MG63 (cell line): Measurements from ENCODE around the gene KDM6B. TPM values are rescaled to one million over a fixed set of nuclear protein-coding genes. Genes with fewer than 3 reads are reported as not detected.
"Not testable (repeated sequence)": the region's sequence is repeated elsewhere in the genome, so short reads cannot be mapped to it uniquely, and the experiment has no call there.

Experiments used
- DNase-seq: peaks from one replicate; pipeline ENCODE4 v3.0.0-alpha.2; 2020
- H3K27me3 ChIP-seq: fragments of 250-450 bp; sonication (Bioruptor Pico); 2 replicates; pipeline ENCODE4 v1.5.1; 2020; ENCODE audit warnings: mild to moderate bottlenecking, moderate library complexity
- H3K36me3 ChIP-seq: fragments of 250-450 bp; sonication (Bioruptor Pico); 2 replicates; pipeline ENCODE4 v1.5.1; 2020; ENCODE audit warnings: mild to moderate bottlenecking, moderate library complexity
- H3K4me3 ChIP-seq: fragments of 250-450 bp; sonication (Bioruptor Pico); 2 replicates; pipeline ENCODE4 v1.5.1; 2020; ENCODE audit warnings: mild to moderate bottlenecking, moderate library complexity
- H3K9me3 ChIP-seq: fragments of 250-450 bp; sonication (Bioruptor Pico); 2 replicates; pipeline ENCODE4 v1.5.1; 2020; ENCODE audit warnings: mild to moderate bottlenecking, moderate library complexity
- total RNA-seq: library from RNA; depleted of rRNA; stranded (reverse); fragments of >200 nt; shearing (Covaris generic); gene quantifications from 2 replicates; pipeline ENCODE4 v1.2.3, GENCODE V29; 2014; ENCODE audit warnings: low replicate concordance

Gene KDM6B
- total RNA-seq, 1 experiment from 2014 or later, result 0.20 TPM

DNA sequence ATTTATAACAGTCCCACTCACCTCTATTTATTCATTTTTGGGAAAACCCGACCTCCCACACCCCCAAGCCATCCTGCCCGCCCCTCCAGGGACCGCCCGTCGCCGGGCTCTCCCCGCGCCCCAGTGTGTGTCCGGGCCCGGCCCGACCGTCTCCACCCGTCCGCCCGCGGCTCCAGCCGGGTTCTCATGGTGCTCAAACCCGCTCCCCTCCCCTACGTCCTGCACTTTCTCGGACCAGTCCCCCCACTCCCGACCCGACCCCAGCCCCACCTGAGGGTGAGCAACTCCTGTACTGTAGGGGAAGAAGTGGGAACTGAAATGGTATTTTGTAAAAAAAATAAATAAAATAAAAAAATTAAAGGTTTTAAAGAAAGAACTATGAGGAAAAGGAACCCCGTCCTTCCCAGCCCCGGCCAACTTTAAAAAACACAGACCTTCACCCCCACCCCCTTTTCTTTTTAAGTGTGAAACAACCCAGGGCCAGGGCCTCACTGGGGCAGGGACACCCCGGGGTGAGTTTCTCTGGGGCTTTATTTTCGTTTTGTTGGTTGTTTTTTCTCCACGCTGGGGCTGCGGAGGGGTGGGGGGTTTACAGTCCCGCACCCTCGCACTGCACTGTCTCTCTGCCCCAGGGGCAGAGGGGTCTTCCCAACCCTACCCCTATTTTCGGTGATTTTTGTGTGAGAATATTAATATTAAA lies 20.2 kb downstream of the KDM6B start:
- H3K27me3 ChIP-seq, result no peaks in the 10 kb centered on the region
- no peak overlapping the region for H3K4me3 ChIP-seq
- no peak for DNase-seq
- H3K9me3 ChIP-seq, result no peaks in the 10 kb centered on the region; the same call in 1 of the 2 replicates
- peaks cover 63% of the 10 kb centered on the region for H3K36me3 ChIP-seq

DNA sequence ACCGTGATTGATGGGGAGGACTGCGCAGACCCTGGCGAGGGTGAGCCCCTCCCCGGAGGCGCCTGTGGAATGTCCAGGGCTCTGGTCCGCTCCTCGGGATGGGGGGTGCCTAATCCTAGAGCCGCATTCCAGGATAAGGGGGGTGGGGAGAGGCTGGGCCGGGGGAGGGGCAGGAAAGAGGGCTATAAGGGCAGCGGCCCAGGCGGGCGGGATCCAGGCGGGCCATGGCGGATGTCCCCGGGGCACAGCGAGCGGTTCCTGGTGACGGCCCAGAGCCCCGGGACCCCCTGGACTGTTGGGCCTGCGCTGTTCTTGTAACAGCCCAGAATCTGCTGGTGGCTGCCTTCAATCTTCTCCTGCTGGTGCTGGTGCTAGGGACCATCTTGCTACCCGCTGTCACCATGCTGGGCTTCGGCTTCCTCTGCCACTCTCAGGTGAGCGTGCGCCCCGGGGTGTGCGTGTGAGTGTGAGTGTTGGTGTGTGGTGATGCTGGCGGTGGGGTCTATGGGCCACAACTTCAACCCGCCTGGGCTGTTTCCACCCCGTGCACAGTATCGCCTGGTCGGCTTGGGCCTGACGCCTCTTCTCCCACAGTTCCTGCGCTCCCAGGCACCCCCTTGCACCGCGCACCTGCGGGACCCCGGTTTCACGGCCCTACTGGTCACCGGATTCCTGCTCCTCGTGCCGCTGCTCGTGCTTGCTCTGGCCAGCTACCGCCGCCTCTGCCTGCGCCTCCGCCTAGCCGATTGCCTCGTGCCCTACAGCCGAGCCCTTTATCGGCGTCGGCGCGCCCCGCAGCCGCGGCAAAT lies 21.0 kb downstream of the KDM6B start, which contains the start of gene TMEM88:
Gene TMEM88, plus strand, starts transcription at position 216 of the 809 bp plus-strand sequence. Its CDS starts 9 bp downstream, at position 225.
- peaks cover 61% of the 10 kb centered on the region for H3K36me3 ChIP-seq
- H3K4me3 ChIP-seq, result peak within 1 kb of the TSS; percentile 82
- no peak for DNase-seq
- no peaks in the 10 kb centered on the region; the same call in 1 of the 2 replicates for H3K9me3 ChIP-seq
- no peaks in the 10 kb centered on the region for H3K27me3 ChIP-seq

DNA sequence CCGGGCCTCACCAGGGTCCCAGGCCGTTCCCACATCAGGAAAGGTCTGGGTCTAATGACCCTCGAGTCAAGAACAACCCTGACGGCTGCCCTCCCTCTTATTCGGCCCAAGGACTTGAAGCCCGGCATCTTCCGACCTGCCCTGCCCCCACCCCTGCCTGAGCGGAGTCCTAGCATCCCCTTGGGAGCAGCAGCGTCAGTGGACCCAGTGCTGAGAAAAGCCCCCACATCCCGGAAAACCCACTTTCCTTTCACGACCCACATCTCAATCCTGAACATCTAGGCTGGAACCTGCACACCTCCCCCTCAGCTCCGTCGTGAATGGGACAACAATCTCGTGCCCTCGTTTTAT lies 21.6 kb downstream of the KDM6B start:
- no peak for DNase-seq
- no peaks in the 10 kb centered on the region for H3K27me3 ChIP-seq
- H3K4me3 ChIP-seq, result peak overlapping the region; percentile 82
- peaks cover 60% of the 10 kb centered on the region for H3K36me3 ChIP-seq
- H3K9me3 ChIP-seq, result no peaks in the 10 kb centered on the region; the same call in 1 of the 2 replicates

DNA sequence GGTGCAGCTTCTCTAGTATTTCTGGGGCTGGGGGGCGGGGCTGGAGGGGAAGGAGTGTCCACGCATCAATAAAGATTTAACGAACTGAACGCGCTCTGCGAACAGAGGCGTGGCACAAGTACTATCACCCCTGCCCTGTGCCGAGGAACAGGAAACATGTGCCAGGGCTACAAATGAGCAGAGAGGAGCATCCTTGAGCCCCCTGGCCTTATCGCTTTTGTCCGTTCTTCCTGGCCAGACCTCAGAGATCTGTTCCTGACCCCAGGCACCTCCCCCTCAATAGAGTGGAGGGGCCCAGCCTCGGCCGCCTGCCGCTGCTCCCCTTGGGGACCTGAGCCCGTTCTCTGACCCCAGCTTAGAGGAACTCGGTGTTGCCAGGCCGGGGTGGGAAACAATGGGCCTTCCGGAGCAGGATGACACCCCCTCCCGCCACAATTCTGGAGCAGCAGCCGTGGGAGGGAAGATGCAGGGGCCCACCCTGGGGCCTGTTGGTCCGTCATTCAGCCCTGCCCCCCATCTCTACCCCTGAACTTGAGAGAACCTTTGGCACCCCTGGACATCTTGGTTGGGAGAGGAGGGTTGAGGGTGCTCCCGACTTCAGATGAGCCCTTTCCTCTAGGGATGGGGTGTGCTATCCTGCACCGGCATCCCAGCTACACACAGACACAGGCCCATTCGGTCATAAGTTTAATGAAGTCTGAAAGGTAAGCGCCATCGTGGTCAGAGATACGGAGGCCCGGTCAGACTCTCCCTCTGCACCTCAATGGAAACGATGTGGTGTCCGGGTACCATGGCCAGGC lies 22.2 kb downstream of the KDM6B start:
- H3K9me3 ChIP-seq, result no peaks in the 10 kb centered on the region; the same call in 1 of the 2 replicates
- no peak for DNase-seq
- peak overlapping the region; percentile 82 for H3K4me3 ChIP-seq
- H3K36me3 ChIP-seq, result peaks cover 55% of the 10 kb centered on the region
- H3K27me3 ChIP-seq, result no peaks in the 10 kb centered on the region

DNA sequence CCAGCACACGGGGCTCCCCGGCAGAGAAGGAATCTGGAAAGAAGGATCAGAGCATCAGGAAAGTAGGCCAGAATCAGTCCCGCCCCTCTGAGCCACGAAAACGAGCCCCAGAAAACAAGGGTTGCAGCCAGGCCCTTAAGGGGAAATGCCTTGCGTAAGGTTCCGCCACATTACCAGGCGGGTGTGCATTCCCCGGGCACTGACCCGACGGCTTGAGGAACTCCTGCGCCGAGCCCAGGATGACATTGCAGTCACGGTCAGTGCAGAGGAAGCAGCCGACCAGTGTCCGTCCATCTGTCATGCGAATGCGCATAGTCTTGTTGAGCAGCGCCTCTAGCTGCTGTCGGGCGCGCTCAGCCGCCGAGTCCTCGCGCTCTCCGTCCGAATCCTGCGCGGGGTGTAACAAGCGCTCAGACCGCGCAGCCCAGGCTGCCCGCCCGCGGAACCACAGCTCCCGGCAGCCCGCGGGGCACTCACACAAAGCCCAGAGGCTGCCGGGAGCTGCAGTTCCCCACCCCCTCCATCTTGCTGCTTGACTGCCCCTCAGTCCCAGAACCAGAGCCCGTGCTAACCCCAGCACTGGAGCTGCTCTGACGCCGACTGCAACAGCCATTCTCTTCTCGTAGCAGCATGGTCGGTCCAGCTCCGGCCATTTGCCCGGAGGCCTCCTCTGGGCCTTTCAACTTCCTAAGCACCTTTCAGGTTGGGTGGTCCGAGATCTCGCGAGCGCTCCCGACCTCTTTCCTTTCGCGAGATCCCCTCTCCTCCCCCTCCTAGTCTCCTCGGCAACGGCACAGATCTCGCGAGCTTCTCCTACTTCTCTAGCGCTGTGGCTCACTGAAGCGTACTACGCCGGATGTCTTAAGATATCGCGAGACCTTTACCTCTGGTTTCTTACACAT lies 23.0 kb downstream of the KDM6B start, which contains the start of gene NAA38:
Gene NAA38, minus strand, starts transcription at position 749 of the 902 bp plus-strand sequence. Its CDS starts 96 bp downstream, at position 653.
- H3K4me3 ChIP-seq, result peak within 1 kb of the TSS; percentile 82
- H3K9me3 ChIP-seq, result no peaks in the 10 kb centered on the region
- H3K36me3 ChIP-seq, result peaks cover 48% of the 10 kb centered on the region
- DNase-seq, result peak; percentile 99
- H3K27me3 ChIP-seq, result no peaks in the 10 kb centered on the region

DNA sequence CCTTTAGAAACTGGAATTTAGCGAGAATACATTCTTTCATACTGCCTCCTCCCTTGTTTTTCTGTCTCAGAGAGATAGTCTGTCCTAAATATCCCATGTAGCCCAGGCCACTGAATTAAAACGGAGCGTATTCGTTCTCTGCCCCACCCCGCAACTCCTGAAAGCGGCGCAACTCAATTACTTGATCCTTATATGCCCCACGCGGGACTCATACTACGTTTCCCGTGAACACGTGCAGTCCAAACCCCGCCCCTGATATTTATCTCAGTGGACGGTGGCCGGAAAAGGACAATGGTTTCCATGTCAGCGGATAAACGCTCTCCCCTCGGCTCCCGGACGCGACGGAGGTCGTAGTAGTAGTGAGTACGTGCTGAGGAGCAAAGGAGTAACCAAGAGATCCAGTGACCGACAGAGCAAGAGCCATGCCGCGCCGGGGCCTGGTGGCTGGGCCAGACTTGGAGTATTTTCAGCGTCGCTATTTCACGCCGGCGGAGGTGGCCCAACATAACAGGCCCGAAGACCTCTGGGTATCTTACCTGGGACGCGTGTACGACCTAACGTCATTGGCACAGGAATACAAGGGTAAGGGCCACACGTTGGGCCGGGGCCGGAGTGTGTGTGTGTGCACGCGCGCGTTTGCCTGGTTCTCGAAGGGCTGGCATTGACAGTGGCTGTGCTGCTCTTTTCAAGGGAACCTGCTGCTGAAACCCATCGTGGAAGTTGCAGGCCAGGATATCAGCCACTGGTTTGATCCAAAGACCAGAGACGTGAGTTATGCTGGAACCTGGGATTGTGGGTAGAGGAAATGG lies 23.9 kb downstream of the KDM6B start, which contains the start of gene CYB5D1:
Gene CYB5D1, plus strand, starts transcription at position 291 of the 809 bp plus-strand sequence. Its CDS starts 132 bp downstream, at position 423.
- peak; percentile 92 for DNase-seq
- H3K4me3 ChIP-seq, result peak within 1 kb of the TSS; percentile 82
- H3K9me3 ChIP-seq, result no peaks in the 10 kb centered on the region
- no peaks in the 10 kb centered on the region for H3K27me3 ChIP-seq
- H3K36me3 ChIP-seq, result peaks cover 46% of the 10 kb centered on the region

DNA sequence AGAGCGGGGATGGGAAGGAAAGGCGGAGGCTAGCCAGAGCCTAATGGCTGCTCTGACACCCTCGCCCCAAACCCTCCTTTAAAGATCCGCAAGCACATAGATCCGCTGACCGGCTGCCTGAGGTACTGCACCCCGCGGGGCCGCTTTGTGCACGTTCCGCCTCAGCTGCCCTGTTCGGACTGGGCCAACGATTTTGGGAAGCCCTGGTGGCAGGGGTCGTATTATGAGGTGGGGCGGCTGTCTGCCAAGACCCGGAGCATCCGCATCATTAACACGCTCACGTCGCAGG lies 24.4 kb downstream of the KDM6B start:
- Histone ChIP-seq H3K4me3 (peak overlapping the region; percentile 82), H3K9me3 (no peaks in the 10 kb centered on the region), H3K27me3 (no peaks in the 10 kb centered on the region), H3K36me3 (peaks cover 48% of the 10 kb centered on the region)
- DNase-seq, result peak; percentile 73

DNA sequence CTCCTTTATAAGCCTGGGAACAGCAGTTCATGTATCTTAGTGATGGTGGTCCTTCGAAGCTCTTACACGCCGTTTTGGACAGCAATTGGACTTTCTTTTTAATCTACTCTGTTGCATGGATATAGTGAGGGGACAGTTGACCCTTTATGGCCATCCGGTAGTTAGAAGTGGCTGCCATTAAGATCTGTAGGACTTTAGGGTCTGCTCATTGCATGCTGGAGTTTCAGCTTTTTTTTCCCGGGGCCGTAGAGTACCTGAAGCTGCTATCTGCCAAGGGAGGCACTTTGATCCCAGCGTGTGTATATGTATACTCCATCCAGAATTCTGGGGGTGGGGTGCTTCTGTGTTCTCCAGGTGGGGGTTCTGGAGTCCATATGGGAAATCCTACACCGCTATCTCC lies 25.0 kb downstream of the KDM6B start:
- Histone ChIP-seq H3K27me3 (no peaks in the 10 kb centered on the region), H3K4me3 (peak overlapping the region; percentile 82), H3K9me3 (no peaks in the 10 kb centered on the region), H3K36me3 (peaks cover 52% of the 10 kb centered on the region)
- DNase-seq, result no peak

DNA sequence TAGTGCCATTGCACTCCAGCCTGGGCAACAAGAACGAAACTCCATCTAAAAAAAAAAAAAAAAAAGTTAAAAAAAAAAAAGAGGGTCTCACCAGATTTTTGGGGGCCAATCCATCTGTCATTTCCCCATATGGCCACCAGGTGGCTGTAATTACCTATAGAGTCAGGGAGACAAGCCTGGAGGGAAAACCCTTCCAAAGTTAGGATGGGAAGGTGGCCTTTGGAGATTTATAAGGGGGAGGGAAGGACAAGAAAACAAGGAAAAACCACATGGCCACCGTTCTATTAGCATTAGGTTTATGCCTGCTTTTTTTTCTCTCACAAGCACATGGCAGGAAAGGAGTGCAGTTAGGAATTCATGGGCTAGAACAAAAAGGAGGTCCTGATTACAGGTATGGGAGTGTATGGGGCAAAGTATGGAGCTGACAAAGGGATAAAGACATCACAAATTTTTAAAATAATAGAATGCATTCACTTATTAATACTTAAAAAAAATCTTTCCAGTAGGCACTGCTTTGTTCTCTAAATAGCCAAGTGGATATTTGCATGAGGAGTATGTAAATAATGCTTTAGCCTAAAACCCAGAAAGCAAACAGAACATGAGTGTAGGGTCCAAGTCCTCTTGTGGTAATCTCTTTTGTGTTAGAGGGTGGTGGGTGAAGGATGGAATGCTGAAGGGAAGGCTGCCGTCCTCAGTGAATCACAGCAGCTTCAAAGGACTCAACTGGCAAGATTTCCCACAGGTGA lies 28.8 kb downstream of the KDM6B start:
- H3K36me3 ChIP-seq, result peaks cover 49% of the 10 kb centered on the region
- H3K4me3 ChIP-seq, result no peak overlapping the region
- no peak for DNase-seq
- H3K9me3 ChIP-seq, result peaks cover 4% of the 10 kb centered on the region; the same call in 1 of the 2 replicates
- no peaks in the 10 kb centered on the region for H3K27me3 ChIP-seq

DNA sequence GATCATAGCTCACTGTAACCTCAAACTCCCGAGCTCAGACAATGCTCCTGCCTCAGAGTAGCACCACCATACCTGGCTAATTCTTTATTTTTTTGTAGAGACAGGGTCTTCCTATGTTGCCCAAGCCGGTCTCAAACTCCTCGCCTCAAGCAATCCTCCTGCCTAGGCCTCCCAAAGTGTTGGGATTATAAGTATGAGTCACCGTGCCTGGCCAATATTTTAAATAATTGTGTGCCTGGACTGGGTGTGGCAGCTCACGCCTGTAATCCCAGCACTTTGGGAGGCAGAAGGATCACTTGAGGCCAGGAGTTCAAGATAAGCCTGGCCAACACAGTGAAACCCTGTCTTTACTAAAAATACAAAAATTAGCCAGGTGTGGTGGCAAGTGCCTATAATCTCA lies 30.4 kb downstream of the KDM6B start:
- H3K36me3 ChIP-seq, result peaks cover 36% of the 10 kb centered on the region
- not testable (repeated sequence) for H3K4me3 ChIP-seq, H3K27me3 ChIP-seq, DNase-seq, H3K9me3 ChIP-seq

DNA sequence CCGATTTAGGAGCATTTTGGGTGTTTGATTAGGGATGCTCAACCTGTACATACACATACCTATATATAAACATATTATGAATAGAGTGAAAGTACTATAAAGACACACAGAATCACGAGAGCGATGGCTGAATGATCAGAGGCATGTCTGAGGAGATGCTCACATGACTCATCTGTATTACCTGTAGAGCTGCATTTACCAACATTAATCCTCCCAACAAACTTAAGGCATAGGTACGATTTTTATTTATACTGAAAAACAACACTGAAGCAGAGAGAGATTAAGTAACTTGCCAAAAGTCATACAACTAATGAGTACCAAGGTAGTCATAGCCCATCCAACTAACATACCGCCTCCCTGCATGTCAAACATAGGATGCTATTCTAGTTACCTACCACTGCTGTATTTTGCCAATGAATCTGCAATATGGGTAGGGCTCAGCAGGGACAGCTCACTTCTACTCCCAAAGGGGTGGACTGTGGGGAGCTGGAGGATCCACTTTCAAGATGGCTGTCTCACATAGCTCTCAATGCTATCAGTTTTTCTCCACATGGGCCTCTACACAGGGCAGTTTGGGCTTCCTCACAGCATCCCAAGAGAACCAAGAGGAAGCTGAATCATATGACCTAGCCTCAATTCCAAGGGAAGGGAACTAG lies 31.1 kb downstream of the KDM6B start:
- peaks cover 32% of the 10 kb centered on the region for H3K36me3 ChIP-seq
- DNase-seq, result no peak
- no peaks in the 10 kb centered on the region for H3K27me3 ChIP-seq
- H3K4me3 ChIP-seq, result no peak overlapping the region
- H3K9me3 ChIP-seq, result peaks cover 4% of the 10 kb centered on the region; the same call in 1 of the 2 replicates

DNA sequence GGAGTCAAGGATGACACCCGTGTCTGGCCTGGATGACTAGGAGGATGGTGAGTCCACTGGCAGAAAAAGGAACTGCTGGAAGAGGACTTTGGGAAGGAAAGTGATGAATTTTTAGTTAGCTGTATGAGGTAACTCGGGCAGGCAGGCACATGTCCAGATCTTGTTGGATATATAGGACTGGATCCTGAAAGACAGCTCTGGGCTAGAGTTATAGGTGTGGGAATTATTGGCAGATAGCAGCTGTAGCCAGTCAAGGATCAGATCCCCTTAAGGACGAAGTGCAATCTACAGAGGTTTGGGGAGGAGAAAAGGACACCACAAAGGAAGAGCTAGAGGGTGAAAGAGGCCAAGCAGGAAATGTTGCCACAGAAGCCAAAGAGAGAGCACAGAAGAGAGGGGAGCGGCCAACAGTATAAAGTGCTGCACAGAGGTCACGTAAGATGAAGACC lies 33.9 kb downstream of the KDM6B start:
- H3K9me3 ChIP-seq, result peaks cover 4% of the 10 kb centered on the region; the same call in 1 of the 2 replicates
- no peaks in the 10 kb centered on the region for H3K27me3 ChIP-seq
- no peak overlapping the region for H3K4me3 ChIP-seq
- DNase-seq, result no peak
- peaks cover 21% of the 10 kb centered on the region for H3K36me3 ChIP-seq

DNA sequence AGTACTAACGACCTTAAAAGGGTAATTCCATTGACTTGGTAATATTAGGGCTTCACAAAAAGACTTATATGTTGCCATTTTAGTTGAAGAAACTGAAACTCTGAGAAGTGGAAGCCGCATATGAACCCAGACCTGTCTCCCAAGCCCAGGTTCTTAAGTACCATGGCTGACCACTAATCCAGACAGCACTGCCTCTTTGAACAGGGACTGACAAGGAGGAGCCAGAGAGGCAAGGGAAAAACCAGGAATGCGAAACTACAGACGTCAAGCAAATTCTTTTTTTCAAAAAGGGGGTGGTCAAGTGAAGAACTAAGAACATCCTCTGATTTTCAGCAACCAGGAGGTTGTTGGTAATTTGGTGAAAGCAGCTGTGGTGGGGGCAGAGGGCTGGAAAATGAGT lies 39.0 kb downstream of the KDM6B start:
- no peak for DNase-seq
- no peaks in the 10 kb centered on the region for H3K27me3 ChIP-seq
- no peaks in the 10 kb centered on the region for H3K9me3 ChIP-seq
- no peak overlapping the region for H3K4me3 ChIP-seq
- H3K36me3 ChIP-seq, result peaks cover 3% of the 10 kb centered on the region; the same call in 1 of the 2 replicates

DNA sequence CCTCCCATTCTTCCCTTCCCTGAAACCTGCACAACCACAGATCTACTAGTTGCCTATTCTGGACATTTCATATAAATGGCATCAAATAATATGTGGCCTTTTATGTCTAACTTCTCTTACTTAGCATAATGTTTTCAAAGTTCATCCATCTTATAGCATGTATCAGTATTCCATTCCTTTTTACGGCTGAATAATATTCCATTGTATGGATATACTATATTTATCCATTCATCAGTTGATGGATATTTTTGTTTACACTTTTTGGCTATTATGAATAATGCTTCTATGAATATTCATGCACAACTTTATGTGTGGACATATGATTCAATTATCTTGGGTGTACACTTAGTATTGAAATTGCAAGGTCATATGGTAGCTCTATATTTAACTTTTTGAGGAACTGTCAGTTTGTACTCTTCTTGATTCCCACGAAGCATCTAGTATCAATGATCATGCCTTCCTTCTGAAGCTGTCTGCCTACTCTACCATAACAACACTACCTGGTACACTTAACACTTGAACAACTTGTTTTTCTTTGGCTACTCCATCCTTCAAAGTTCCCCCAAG lies 41.9 kb downstream of the KDM6B start:
- peaks cover 6% of the 10 kb centered on the region; the same call in 1 of the 2 replicates for H3K36me3 ChIP-seq
- no peak overlapping the region for H3K4me3 ChIP-seq
- H3K27me3 ChIP-seq, result no peaks in the 10 kb centered on the region
- DNase-seq, result no peak
- H3K9me3 ChIP-seq, result no peaks in the 10 kb centered on the region
